HG03175 (cell line): ENCODE data around the gene RHOJ.
"Not testable (repeated sequence)": the region's sequence is repeated elsewhere in the genome, so short reads cannot be mapped to it uniquely, and the experiment has no call there.

Source experiments
- ATAC-seq: cut with Tn5 transposase; IDR thresholded peaks from one replicate; pipeline ENCODE4 v1.9.1; 2021; ENCODE audit warnings: mild to moderate bottlenecking, moderate library complexity; ENCODE audit not compliant: unreplicated experiment

The RHOJ gene

DNA sequence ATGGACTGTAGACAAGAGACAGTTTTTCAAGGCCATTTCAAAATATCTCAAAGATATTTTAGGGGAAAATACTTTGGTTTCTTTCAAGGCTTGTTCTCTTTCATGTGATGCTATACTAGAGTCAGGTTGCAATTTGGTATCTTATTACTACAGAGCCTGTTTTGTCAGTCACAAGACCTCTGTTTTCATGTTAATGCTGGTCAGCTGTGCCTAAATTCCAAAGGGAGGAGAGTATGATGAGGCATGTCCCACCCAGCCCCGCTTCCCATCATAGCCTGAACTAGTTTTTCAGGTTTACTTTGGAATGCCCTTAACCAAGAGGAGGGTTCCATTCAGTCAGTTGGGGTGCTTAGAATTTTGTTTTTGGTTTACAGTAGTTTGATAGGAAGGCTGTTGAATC is 61.9 kb downstream of the RHOJ start:
- no peak for ATAC-seq

DNA sequence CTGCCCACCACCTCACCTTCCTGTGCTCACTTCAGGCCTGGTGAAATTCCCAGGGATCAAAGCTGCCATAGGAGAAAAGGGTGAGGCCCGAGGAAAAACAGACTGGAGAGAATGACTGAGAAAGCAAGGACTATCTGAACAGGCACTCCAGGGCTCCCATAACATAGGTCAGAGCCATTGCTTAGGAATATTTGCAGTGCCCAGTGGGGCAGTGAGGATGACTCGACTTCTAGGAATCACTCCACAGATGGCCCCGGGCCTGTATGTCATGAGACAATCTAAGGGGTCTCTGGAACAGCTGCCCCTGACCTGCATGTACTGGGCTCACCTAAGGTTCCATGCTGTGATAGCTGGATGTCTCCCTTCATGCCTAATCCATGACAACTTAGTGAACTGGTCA is 62.9 kb downstream of the RHOJ start:
- ATAC-seq: no peak

DNA sequence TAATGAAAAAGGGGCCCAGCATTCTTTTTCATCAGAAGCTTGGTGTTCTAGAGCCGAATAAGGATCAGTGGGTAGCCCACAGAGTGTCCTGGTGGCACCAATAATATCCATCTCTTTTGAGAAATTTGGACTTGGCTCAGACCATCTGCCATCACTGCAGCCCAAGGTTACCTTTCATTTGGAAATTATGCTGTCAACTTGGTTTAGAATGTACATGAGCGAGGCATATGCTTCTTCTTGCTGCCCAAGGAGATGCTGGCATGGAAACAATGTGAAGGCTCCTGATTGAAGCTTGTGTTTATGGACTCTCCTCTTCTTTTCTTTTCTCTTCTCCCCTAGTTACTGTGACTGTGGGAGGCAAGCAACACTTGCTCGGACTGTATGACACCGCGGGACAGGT is 64.5 kb downstream of the RHOJ start:
- ATAC-seq: no peak

DNA sequence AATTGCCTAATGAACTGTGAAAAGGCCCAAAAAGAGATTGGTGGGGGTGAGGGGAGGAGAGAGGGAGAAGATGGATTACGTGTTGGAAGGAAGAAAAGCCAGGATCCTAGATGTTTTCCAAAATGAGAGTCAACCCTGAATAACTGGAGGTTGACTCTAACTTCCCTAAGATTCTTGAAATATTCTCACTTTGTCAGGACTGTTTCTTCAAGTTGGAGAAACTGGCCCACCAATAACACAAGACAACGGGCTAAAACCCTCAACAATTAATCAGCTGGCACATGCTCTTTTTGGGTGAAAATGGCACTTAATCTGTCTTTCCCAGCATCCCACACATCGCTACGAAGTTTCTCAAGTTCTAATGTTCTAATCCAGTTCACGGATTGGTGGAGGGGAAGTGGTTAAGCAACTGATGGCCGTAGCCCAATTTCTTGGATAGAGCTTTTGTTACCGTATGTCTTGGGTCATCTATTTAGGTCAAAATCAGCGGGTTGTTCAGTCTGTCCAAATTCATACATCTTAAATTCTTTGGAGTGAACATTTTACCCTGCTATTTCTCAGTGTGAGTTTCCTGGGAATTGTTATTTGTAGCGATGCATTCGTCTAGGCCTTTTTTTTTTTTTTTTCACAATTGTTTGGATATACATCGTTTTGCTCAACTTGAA is 65.5 kb downstream of the RHOJ start:
- no peak for ATAC-seq

DNA sequence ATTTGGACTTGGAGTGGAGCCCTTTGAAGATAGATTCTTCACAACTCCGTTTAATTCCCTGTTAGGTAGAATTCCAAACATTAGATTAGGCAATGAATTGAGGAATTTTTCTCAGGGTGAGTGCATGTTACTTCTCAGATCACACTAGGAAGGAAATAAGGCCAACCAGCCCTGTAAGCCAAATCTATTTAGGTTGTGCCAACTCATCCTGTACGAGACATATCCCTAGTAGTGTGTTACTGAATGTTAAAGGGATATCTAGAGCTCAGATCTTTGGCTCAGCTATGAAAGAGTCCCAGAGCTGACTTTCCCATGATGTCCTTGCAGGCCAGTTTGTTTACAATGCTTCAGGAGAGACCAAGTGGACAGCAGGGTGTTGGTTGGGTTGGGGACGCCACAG is 68.9 kb downstream of the RHOJ start:
- ATAC-seq: no peak

DNA sequence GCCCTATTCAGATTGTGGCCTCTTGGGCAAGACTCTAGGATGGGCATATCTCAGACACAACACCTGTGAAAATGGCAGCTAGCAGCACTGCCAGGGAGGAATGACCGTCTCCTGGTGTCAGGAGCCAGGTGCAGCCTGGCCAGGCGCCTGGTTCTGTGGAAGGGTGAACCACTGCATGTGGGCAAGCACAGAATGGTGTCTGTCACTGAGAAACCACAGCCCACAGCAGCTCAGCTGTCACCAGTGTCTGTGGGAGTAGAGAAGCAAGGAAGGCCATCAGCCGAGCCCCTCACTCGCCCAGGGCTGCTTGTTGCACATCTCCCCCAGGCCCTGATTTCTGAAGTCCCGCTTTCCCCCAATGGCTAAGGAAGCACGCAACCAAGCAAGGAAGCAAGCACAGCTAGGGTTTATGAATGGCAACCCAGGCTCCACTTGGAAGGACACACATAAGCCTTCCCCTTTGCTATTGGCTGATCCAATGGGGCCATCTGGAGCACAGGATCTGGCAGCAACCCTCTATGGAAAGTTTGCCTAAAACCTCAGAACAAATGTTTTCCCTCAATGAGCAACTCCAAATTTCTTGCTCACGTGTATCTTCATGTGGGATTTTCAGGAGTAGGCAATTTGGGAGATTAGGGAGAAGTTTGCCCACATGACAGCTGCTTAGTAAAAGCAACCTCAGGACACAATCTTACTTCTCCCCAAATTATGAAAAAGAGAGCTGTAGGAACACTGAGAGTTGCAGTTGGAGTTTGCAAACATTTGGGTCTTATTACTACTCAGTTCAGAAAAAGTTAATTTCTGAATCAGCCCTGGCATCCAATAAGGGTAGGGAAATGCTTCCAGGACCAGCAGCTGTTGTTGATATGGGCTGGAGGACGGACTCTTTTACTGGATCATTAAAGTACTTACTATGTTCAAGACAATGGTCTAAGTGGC is 69.7 kb downstream of the RHOJ start:
- ATAC-seq: no peak

DNA sequence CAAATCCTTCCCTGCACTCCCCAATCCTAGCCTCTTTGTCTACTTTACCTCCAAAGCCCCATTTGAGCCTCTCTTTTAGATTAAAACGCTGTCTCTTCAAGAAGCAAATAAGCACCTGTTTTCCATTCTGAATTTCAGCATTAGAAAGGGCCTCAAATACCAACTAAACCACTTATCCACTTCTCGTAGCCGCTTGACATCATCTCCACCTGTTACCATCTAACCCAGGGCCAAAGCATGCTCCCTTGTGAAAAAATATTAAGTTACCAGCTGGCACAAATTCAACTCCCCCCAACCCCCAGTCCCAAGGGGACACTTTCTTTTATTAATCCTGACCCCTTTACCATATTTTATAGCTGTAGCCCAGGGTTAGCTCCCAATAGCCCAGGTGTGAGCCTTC is 71.4 kb downstream of the RHOJ start:
- no peak for ATAC-seq

DNA sequence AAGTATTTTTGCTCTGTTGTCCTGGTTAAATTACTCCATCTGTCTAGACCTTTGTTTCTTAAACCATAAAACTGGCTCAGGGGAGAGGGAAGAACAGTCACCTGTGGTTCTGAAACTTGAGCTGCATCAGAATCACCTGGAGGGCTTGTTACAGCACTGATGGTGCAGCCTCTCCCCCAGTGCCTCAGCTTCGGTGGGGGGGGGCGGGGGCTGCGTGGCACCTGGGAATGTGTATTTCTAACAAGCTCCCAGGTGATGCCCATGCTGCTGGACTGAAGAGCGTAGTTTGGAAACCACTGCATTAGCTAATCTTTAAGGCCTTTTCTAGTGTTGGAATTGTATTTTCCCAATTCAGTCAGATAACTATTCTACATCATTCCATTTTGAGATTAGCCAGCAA is 71.8 kb downstream of the RHOJ start:
- ATAC-seq: no peak

DNA sequence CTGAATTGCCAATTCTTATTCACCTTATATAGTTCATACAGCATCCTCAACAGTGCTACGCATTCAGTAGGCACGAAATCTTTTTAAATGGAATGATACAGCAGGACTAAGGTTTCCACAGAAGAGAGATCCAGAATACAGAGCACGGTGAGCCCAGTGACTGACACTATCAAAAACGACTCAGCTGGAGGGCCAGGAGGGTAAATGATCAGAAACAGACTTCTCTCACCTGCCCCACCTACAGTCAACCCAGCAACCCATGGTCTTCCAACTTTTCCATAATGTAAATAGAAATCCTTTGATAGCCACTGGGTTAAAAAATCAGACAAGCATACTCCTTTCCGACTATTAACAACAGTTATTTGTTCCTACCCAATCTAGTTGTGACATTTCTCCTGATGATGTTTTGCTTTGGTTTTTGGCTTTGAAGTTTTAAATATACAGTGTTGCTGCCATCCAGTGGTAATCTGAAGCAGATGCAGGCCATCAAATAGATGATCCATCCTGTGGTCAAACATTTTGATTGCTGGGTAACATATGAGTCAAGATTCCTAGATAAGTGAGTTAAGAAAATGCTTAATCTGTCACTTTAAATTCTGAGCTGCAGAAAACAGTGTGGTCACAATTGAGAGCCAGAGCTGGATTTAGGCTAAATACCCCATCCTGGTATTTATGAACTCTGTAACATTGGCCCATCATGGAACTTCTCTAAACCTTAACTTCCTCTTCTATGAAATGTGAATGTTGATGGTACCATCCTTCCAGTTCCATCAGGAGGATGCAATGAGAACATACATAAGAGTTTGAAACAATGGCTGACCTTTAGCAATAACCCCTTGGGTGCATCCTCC is 72.5 kb downstream of the RHOJ start:
- ATAC-seq: peak; percentile 73

DNA sequence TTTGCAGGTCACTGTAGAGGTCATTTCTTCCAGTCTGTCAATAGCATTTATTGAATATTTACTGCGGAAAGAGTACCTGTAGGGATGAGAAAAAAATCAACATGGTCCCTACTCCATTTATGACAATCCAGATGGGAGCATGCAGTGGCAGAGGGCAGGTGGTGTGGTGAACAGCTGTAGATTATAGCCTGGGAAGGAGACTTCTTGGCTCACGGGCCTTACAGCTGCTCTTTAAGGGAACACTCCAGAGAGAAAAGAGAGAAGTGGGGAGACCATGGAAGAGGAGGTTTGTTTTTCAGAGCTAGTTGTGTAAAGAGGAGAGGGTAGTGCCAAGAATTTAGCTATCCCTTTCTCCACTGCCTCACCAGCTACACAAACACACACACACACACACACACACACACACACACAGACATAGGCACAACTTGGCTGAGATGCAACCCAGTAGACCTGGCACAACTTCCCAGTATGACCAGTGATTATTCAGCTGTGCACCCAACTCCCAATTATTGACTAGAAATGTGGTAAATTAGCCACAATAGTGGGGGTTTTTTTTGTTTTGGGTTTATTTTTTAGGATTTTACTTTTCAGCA is 73.4 kb downstream of the RHOJ start:
- ATAC-seq: no peak

DNA sequence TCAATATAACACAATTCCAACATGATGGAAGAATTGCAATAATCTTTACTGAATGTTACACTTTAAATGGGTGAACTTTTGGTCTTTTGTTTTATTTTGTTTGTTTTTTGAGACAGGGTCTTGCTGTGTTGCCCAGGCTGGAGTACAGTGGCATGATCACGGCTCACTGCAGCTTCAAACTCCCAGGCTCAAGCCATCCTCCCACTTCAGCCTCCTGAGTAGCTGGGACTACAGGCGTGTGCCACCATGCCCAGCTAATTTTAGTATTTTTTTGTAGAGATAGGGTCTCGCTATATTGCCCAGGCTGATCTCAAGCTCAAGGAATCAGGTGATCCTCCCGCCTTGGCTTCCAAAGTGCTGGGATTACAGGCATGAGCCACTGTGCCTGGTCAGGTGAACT is 75.7 kb downstream of the RHOJ start:
- ATAC-seq: not testable (repeated sequence)

DNA sequence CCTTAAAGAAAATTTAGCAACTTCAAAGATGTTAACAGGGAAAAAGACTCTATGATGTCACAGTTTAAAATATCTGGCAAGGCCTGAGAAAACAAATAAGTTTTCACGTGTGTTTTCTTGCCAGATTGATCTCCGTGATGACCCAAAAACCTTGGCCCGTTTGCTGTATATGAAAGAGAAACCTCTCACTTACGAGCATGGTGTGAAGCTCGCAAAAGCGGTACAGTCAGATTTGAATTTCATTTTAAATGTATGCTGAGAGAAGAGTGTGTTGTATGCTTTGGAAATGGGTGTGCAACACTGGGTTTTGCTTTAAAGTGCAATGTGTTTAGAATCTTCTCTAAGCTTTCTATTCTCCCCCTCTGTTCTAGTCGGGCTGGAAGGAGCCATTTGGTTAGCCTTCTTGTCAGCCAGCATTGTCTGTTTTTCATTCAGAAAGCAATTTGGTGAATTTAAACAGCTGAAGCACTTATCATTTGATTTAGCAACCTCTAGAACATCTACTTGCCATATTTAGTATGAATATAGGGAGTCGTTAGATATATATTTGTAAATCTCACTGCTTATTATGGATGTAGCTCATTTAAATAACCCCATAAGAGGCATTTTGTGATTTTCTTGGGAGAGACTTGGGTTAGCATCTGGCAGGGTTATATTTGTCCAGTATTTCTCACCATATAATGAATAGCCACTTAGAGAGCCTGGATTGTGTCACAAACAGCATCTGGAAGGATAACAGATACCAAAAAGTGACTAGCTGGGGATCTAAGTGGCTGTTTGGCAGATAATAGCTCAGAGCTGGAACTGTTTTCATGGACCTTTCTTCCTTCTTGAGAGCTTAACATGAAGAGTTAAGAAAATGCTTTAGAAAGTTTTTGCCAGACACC is 79.0 kb downstream of the RHOJ start:
- ATAC-seq: peak; percentile 87

DNA sequence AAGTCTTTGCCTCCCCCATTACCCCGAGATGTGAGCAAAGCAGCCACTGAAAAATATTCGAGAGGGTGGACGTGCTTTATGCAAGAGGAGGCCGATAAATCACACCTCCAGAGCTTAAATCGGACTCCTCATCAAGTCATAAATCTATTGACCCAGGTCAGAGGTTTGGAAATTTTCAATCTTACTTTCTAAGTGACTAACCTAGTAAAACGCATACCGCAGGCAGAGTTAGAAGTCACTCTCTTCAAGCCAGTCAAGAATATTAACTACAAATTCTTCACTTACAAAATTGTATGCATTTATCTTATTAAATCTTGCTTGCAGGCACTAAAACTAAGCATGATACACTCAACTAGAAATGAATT is 79.6 kb downstream of the RHOJ start:
- ATAC-seq: no peak

DNA sequence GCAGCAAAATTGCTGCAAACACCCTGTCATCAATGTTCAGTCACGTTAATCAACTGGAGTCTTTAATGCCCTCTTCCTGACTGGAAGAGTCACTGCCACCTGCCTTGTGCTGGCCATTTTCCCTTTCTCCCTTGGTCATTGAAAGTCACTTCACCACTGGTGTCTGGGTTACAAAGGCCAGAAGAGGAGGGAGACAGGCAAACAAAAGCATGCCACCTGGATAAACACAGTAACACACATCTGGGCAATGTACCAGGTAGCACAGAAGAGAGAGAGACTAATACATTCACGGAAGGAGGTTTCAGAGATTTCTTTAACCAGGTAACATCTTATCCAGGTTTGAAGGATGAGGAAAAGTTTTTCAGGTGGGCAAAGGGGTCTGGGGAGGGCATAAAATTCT is 81.8 kb downstream of the RHOJ start:
- ATAC-seq: no peak

DNA sequence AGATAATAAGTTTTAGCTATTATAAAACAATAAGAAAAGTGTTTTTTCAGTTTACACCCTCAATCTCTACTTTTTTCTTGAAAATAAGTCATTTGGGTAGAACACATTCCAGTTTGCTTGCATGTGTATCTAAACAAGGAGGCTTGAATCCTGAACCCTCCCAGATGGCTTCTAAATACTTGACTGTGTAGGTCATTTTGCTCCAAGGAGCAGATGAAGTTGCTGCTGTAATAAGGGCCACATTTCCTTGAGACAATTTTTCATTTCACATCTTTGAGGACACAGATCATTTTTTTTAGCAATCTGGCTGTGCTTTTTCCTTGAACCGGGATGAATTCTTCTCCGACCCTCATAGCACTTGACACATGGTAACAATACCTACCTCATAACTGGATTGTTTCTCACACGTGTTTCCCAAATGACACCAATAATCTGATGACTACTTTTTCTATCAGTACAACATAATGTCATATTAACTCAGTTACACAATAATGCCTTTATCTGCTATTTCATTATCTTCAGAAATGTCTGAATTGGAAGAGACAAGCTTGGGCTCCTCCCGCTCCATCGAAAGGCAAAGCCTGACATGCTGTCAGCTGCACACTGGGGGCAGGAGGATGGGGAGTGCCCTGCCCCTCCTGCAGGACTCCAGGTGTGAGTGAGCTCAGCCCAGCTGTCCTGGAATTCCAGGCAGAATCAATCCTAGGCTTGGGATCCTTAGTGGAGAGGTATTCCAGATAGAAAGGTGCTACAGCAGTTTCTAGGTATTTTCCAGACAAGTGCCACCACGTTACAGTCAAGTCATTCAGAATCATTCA is 83.6 kb downstream of the RHOJ start:
- no peak for ATAC-seq

DNA sequence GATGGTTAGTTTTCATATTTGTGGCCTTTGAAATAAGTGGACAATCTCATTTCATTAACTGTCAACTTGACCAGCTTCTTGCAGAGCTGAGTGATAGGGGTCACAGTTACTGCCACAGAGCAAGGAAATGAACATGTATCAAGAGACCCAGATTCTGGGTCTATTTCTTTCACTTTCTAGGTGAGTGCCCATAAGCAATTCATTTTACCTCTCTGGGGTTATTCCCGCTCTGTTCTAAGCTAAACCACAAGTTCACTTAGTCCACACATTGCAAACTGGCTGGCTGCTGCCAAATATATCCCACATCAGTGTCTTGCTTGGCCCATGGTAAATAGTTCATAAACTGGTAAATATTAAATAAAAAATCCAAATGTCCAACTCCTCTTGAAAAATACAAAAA is 84.6 kb downstream of the RHOJ start:
- no peak for ATAC-seq

DNA sequence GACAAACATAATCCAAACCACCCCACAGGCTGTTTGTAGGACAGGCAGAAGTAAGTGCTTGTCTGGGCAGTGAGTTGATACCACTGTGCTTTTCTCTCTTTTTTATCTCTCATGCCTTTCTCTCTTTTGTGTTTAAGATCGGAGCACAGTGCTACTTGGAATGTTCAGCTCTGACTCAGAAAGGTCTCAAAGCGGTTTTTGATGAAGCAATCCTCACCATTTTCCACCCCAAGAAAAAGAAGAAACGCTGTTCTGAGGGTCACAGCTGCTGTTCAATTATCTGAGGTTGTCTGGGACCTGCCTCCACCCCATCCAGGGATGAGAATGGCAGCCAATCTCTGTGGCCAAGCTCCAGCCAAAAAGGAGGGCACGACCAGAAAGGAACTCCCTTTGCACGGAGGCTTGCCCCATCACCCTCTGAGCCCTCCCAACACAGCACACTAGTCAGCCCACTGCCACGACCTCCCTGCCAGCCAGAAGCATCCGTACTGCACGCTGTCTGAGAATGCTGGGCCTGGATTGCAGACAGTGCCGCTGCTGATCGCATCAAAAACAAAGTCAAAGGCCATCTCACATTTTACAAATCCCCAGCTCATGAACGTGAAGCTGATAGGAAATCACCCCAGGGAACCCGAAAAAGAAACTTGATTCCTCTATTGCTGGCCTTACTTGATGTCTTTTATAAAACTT is 86.6 kb downstream of the RHOJ start:
- no peak for ATAC-seq

DNA sequence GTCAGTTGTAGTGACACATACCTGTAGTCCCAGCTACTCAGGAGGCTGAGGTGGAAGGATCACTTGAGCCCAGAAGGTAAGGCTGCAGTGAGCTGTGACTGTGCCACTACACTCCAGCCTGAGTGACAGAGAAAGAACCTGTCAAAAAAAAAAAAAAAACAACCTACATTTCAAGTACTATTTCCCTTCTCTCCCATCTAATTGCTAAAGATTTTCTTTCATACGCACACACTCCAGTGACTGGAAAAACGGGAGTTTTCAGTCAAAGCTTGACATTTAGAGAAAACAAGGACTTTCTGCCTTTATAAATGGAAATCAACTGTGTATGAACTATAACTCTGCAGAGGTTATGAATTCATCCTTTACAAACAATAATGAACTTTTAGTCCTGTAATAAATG is 88.6 kb downstream of the RHOJ start:
- ATAC-seq: no peak

DNA sequence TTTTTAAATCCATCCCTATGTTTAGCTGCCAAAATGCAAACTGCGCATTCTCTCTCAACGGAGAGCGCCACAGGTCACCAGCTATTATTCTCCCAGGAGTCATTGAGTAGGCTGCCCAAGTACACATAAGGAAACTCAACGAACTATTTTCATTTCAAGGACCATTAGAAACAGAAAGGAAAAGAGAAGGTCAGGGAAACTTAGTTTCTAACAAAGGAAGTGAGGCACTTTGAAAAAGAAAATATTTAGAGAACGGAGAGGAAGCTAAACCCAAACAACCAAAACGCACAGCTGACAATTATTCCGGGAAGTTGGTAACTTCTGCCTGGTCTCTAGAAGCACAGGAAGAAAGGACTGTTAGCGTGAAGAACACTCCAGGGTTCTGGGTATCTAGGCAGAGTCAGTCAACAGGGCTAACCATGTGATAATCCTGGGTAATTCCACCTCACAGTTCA is 91.0 kb downstream of the RHOJ start:
- peak; percentile 57 for ATAC-seq
